Colonic mucosa (tissue), 4 donors: ENCODE results near the gene SIRT1. TPM values are rescaled to one million over a fixed set of nuclear protein-coding genes. Genes with fewer than 3 reads are reported as not detected.
"Not testable (repeated sequence)": the region's sequence is repeated elsewhere in the genome, so short reads cannot be mapped to it uniquely, and the experiment has no call there.

Source experiments
- DNase-seq: peaks from one replicate; pipeline ENCODE4 v3.0.0-alpha.2; 2020
- H3K27ac ChIP-seq: fragments of 200-600 bp; one replicate; pipeline ENCODE4 v1.8.0; 2021
- H3K27me3 ChIP-seq: fragments of 200-600 bp; one replicate; pipeline ENCODE4 v1.8.0; 2021
- H3K36me3 ChIP-seq: fragments of 200-600 bp; one replicate; pipeline ENCODE4 v1.8.0; 2021
- H3K4me1 ChIP-seq: fragments of 200-600 bp; one replicate; pipeline ENCODE4 v1.8.0; 2021; ENCODE audit warnings: mild to moderate bottlenecking
- H3K4me3 ChIP-seq: fragments of 200-600 bp; one replicate; pipeline ENCODE4 v1.8.0; 2021
- H3K9ac ChIP-seq, 2 donors: one replicate each; pipeline ENCODE4 v1.7.0; 2013; ENCODE audit warnings: control low read depth in 2 of 2, low read depth in 2 of 2, low read length in 2 of 2
- H3K9me3 ChIP-seq: fragments of 200-600 bp; one replicate; pipeline ENCODE4 v1.8.0; 2021
- intact Hi-C: fragments of 100-400 bp; cut with DNase I; formaldehyde crosslinking; loops from one replicate; pipeline ENCODE4 v1.14.1; 2022
- total RNA-seq, 2 donors: library from RNA; stranded (reverse); fragmentation: NEBNext Ultra II Directional in 1 of 2; extraction: Animal tissue kit (Norgen Biotek cat#: 25700) in 1 of 2; gene quantifications; one replicate each; pipeline ENCODE4 v1.2.1, GENCODE V29; 2021
- TF ChIP-seq, protein P1 (sequence below): fragments of 200-600 bp; IDR thresholded peaks from one replicate; pipeline ENCODE4 v1.8.0; 2022; ENCODE audit warnings: antibody characterized with exemption, mild to moderate bottlenecking
- donor health status: healthy.
- donor health status: DM: no; HTN: no; CAD: no.
- donor health status: DM: no; HTN: no; CAD: no.

SIRT1 gene
- total RNA-seq, 2 donors from 2014 or later: 11.7 to 20.4 TPM

DNA sequence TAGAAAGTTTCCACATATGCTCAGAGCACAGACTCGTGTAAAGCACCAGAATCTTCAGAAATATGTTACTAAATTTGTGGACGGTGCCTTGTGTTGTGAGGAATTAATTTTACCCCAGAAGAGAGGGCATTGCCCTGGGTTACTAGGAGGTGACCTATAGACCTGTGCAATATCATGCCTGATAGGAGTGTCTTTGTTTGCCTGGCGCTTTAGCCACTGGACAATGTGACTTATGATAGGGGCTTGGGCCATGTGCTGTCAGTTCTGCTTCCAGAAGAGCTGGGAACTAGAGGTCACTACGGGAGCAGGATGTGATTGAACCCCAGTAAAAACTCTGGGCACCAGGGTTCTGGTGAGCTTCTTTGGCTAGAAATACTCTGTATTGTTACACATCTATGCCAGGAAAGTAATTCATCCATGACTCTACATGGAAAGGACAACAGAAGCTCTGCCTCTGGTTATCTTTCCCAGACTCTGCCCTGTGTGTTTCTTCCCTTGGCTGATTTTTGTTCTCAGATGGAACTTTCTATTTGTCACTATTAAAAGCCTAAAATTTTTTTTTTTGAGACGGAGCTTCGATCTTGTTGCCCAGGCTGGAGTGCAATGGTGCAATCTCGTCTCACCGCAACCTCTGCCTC lies 75.5 kb downstream of the SIRT1 start:
- H3K9ac ChIP-seq: no peak overlapping the region
- no peaks in the 10 kb centered on the region for H3K27me3 ChIP-seq
- no peak overlapping the region for H3K27ac ChIP-seq
- no peak for DNase-seq
- intact Hi-C loops: no loop called here
- H3K36me3 ChIP-seq: no peaks in the 10 kb centered on the region
- H3K4me3 ChIP-seq: no peak overlapping the region
- H3K4me1 ChIP-seq: no peaks in the 10 kb centered on the region
- TF ChIP-seq, protein P1, sequence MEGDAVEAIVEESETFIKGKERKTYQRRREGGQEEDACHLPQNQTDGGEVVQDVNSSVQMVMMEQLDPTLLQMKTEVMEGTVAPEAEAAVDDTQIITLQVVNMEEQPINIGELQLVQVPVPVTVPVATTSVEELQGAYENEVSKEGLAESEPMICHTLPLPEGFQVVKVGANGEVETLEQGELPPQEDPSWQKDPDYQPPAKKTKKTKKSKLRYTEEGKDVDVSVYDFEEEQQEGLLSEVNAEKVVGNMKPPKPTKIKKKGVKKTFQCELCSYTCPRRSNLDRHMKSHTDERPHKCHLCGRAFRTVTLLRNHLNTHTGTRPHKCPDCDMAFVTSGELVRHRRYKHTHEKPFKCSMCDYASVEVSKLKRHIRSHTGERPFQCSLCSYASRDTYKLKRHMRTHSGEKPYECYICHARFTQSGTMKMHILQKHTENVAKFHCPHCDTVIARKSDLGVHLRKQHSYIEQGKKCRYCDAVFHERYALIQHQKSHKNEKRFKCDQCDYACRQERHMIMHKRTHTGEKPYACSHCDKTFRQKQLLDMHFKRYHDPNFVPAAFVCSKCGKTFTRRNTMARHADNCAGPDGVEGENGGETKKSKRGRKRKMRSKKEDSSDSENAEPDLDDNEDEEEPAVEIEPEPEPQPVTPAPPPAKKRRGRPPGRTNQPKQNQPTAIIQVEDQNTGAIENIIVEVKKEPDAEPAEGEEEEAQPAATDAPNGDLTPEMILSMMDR: no peak
- H3K9me3 ChIP-seq: no peaks in the 10 kb centered on the region

DNA sequence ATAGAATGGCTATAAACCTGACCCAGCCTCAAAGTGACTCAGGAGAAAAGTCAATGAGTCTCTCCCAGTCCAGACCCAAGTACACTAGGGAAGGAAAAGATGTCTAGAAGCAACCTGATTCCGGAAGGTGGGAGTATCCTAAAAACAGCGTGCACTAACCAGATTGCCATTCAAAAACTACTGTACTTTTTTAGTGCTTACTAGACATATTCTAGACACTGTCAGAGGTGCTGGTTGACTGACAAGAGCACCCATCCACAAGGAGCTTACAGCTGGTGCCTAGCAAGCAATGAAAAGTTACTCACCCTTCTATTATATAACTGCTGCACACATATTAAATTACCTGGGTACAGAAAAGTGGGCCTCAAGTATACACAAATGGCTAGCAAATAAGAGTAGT lies 81.0 kb downstream of the SIRT1 start:
- Histone ChIP-seq H3K27me3 (no peaks in the 10 kb centered on the region), H3K27ac (no peak overlapping the region), H3K4me1 (no peaks in the 10 kb centered on the region), H3K4me3 (no peak overlapping the region), H3K9me3 (no peaks in the 10 kb centered on the region), H3K9ac (no peak overlapping the region), H3K36me3 (no peaks in the 10 kb centered on the region)
- no peak for DNase-seq
- intact Hi-C loops: no loop called here
- TF ChIP-seq, protein P1: no peak

DNA sequence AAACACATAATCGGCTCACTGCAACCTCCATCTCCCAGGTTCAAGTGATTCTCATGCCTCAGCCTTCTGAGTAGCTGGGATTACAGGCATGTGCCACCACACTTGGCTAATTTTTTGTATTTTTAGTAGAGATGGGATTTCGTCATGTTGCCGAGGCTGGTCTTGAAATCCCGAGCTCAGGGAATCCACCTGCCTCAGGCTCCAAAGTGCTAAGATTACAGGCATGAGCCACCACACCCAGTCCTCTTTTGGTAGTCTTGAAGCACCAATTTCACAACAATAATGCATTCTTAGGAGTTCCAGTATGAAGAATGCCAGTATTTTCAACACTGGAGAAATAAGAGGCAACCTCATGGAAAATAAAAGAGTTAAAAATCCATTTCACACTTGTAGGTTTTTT lies 81.6 kb downstream of the SIRT1 start:
- H3K9me3 ChIP-seq, DNase-seq, H3K36me3 ChIP-seq, H3K9ac ChIP-seq, intact Hi-C loops, H3K27ac ChIP-seq, H3K4me1 ChIP-seq, H3K4me3 ChIP-seq, H3K27me3 ChIP-seq: not testable (repeated sequence)

Other genes with a start within 250 kb of the SIRT1 start
- 1 to 10 TPM in 1 of 2 donors, under 1 TPM in 1; 0.37 to 1.1 TPM for gene CTNNA3, start 188.5 kb upstream of the SIRT1 start, total RNA-seq
- 10 to 100 TPM in 1 of 2 donors, 1 to 10 TPM in 1; 6.9 to 10.2 TPM for gene DNAJC12, start 46.5 kb upstream of the SIRT1 start, total RNA-seq
- 10 to 100 TPM; 35.3 to 51.5 TPM for gene HERC4, start 190.6 kb downstream of the SIRT1 start, total RNA-seq
- gene MYPN, start 224.8 kb downstream of the SIRT1 start, total RNA-seq: under 1 TPM; 0.07 to 0.27 TPM